Sigmoid colon (tissue), 7 donors: Measurements from ENCODE around the gene GPC6. TPM values are rescaled to one million over a fixed set of nuclear protein-coding genes. Genes with fewer than 3 reads are reported as not detected.

Experiments
- DNase-seq: peaks from one replicate; pipeline ENCODE4 v3.0.0-alpha.2; 2019
- H3K27ac ChIP-seq, 4 donors: fragments of 200-600 bp; sonication (generic); one replicate each; pipeline ENCODE4 v1.5.1; 2016 to 2019; ENCODE audit warnings: mild to moderate bottlenecking in 1 of 4
- H3K27me3 ChIP-seq, 3 donors: fragments of 200-600 bp; sonication (generic); one replicate each; pipeline ENCODE4 v1.5.1; 2019; ENCODE audit warnings: mild to moderate bottlenecking in 1 of 3
- H3K36me3 ChIP-seq, 4 donors: fragments of 200-600 bp; sonication (generic); one replicate each; pipeline ENCODE4 v1.5.1; 2016 to 2019
- H3K4me1 ChIP-seq, 4 donors: fragments of 200-600 bp; sonication (generic); one replicate each; pipeline ENCODE4 v1.5.1; 2017 to 2019
- H3K4me3 ChIP-seq, 4 donors: fragments of 200-600 bp; sonication (generic); one replicate each; pipeline ENCODE4 v1.5.1; 2017 to 2019; ENCODE audit warnings: mild to moderate bottlenecking in 2 of 4, moderate library complexity in 1 of 4
- H3K9me3 ChIP-seq, 4 donors: fragments of 200-600 bp in 3 of 4; sonication (generic) in 3 of 4; one replicate each; pipeline versions ENCODE4 v1.5.1 to v1.6.1; 2013 to 2019
- CTCF ChIP-seq, 4 experiments: fragments of 450-650 bp in 3 of 4; fragments of 200-600 bp in 1 of 4; IDR thresholded peaks; one replicate each; pipeline ENCODE4 v1.5.1; 2016 to 2019; ENCODE audit warnings: antibody characterized with exemption in 4 of 4, mild to moderate bottlenecking in 3 of 4, moderate library complexity in 2 of 4
- EP300 ChIP-seq, 4 donors: sonication (generic); formaldehyde crosslinking; IDR thresholded peaks; one replicate each; pipeline ENCODE4 v1.6.1; 2017; ENCODE audit warnings: antibody characterized with exemption in 4 of 4
- POLR2A ChIP-seq, 2 donors: fragments of 450-650 bp; IDR thresholded peaks; one replicate each; pipeline ENCODE4 v1.6.1; 2016; ENCODE audit warnings: antibody characterized with exemption in 2 of 2, mild to moderate bottlenecking in 2 of 2, moderate library complexity in 2 of 2
- POLR2AphosphoS5 ChIP-seq, 4 donors: sonication (generic); formaldehyde crosslinking; IDR thresholded peaks; one replicate each; pipeline ENCODE4 v1.6.1; 2017; ENCODE audit warnings: antibody characterized with exemption in 4 of 4
- WGBS, 2 donors: extraction: QIAGEN DNeasy Blood & Tissue Kit; methylation state at CpG; one replicate each; pipeline ENCODE4 v1.1.7; 2013; 5-methylcytosine and 5-hydroxymethylcytosine counted together
- intact Hi-C: fragments of 100-400 bp; cut with DNase I; formaldehyde crosslinking; loops from one replicate; pipeline ENCODE4 v1.15.1; 2023
- polyA plus RNA-seq, 3 donors: library from polyadenylated mRNA; stranded (reverse); fragments of 200-250 nt; gene quantifications; one replicate each; pipeline ENCODE4 v1.2.3, GENCODE V29; 2013
- total RNA-seq, 4 donors: library from RNA; depleted of rRNA; stranded (reverse); fragments of >200 nt; gene quantifications; one replicate each; pipeline ENCODE4 v1.1.0, GENCODE V29; 2016
- donor health status: healthy with polysubstance abuse.
- donor health status: Bipolar disorder and iron deficiency.
- donor health status: healthy.

The GPC6 gene
- total and polyA plus RNA-seq, 7 donors: 0.23 to 27.5 (median 14.4) TPM

GRCh38 chr13:94323764-94324758, 1097.5 kb downstream of the GPC6 start:
- DNase-seq: no peak
- intact Hi-C loops: no loop called here
- Histone ChIP-seq H3K36me3 (no peaks in the 10 kb centered on the region), H3K27ac (no peak overlapping the region), H3K4me1 (peaks cover 0 to 1% (median under 1%) of the 10 kb centered on the region in 4 donors), H3K9me3 (no peaks in the 10 kb centered on the region), H3K27me3 (no peaks in the 10 kb centered on the region), H3K4me3 (no peak overlapping the region)
- 63 to 80% methylated on average over 10 of the region's 10 CpGs for WGBS, 2 donors
- TF ChIP-seq EP300 (IDR thresholded peaks at IDR 0.05) (no peak), CTCF (IDR thresholded peaks at IDR 0.05) (no peak), POLR2AphosphoS5 (IDR thresholded peaks at IDR 0.05) (no peak), POLR2A (IDR thresholded peaks at IDR 0.05) (no peak)

GRCh38 chr13:94324767-94325540, 1098.3 kb downstream of the GPC6 start:
- no peak for TF ChIP-seq EP300 (IDR thresholded peaks at IDR 0.05)
- no peak for TF ChIP-seq CTCF (IDR thresholded peaks at IDR 0.05)
- no peak for TF ChIP-seq POLR2AphosphoS5 (IDR thresholded peaks at IDR 0.05)
- no peak for TF ChIP-seq POLR2A (IDR thresholded peaks at IDR 0.05)
- no peak for DNase-seq
- H3K4me1 ChIP-seq: peaks cover 0 to 10% (median 8%) of the 10 kb centered on the region in 4 donors
- 85% methylated on average over 14 of the region's 14 CpGs for WGBS, 2 donors
- intact Hi-C loops: no loop called here
- no peak overlapping the region for H3K27ac ChIP-seq
- H3K36me3 ChIP-seq: no peaks in the 10 kb centered on the region
- no peaks in the 10 kb centered on the region for H3K9me3 ChIP-seq
- H3K4me3 ChIP-seq: no peak overlapping the region
- H3K27me3 ChIP-seq: no peaks in the 10 kb centered on the region

- Histone ChIP-seq H3K27me3 (no peaks in the 10 kb centered on the region), H3K27ac (no peak overlapping the region), H3K4me3 (no peak overlapping the region), H3K4me1 (peaks cover 0 to 17% (median 15%) of the 10 kb centered on the region in 4 donors), H3K9me3 (no peaks in the 10 kb centered on the region), H3K36me3 (no peaks in the 10 kb centered on the region)
- WGBS, 2 donors: 83 to 85% methylated on average over 6 of the region's 6 CpGs
- no peak for DNase-seq
- no peak for TF ChIP-seq EP300 (IDR thresholded peaks at IDR 0.05)
- TF ChIP-seq POLR2AphosphoS5 (IDR thresholded peaks at IDR 0.05): no peak
- TF ChIP-seq POLR2A (IDR thresholded peaks at IDR 0.05): no peak
- no peak for TF ChIP-seq CTCF (IDR thresholded peaks at IDR 0.05)
- intact Hi-C loops: no loop called here
These were observed 1099.0 kb downstream of the GPC6 start for GRCh38 chr13:94325650-94326049.

GRCh38 chr13:94327318-94327717, 1100.7 kb downstream of the GPC6 start:
- no peak for DNase-seq
- H3K9me3 ChIP-seq: no peaks in the 10 kb centered on the region
- 34 to 66% methylated on average over 6 of the region's 6 CpGs for WGBS, 2 donors
- no peak for TF ChIP-seq EP300 (IDR thresholded peaks at IDR 0.05)
- no peak for TF ChIP-seq POLR2AphosphoS5 (IDR thresholded peaks at IDR 0.05)
- TF ChIP-seq CTCF (IDR thresholded peaks at IDR 0.05): no peak
- TF ChIP-seq POLR2A (IDR thresholded peaks at IDR 0.05): no peak
- intact Hi-C loops: no loop called here
- H3K4me3 ChIP-seq: no peak overlapping the region
- H3K36me3 ChIP-seq: no peaks in the 10 kb centered on the region
- no peak overlapping the region for H3K27ac ChIP-seq
- H3K4me1 ChIP-seq: peaks cover 0 to 30% (median 23%) of the 10 kb centered on the region in 4 donors
- no peaks in the 10 kb centered on the region for H3K27me3 ChIP-seq
